Measurements from ENCODE around the gene NRP2.

DNA sequence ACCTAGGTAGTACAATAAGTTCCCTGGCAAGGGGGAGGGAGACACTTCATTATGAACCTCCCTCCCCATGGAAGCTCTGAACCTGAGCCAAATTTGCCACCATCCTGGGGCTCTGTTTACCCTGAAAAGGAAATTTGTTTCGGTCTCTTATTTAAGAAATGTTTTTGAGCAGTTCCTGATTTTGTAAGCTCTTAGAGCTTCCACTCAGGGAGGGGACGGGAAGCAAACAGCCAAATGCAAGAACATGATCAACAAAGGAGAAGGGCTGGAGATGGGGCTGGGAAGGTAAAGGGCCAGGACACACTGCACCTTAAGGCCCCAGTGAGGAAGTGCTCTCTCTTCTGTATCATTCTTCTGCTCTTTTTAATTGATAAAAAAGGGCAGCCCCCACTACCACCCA, 117.9 kb downstream of the NRP2 start:
- TF ChIP-seq, protein P1, sequence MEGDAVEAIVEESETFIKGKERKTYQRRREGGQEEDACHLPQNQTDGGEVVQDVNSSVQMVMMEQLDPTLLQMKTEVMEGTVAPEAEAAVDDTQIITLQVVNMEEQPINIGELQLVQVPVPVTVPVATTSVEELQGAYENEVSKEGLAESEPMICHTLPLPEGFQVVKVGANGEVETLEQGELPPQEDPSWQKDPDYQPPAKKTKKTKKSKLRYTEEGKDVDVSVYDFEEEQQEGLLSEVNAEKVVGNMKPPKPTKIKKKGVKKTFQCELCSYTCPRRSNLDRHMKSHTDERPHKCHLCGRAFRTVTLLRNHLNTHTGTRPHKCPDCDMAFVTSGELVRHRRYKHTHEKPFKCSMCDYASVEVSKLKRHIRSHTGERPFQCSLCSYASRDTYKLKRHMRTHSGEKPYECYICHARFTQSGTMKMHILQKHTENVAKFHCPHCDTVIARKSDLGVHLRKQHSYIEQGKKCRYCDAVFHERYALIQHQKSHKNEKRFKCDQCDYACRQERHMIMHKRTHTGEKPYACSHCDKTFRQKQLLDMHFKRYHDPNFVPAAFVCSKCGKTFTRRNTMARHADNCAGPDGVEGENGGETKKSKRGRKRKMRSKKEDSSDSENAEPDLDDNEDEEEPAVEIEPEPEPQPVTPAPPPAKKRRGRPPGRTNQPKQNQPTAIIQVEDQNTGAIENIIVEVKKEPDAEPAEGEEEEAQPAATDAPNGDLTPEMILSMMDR (IDR thresholded peaks at IDR 0.05): no peak
- TF ChIP-seq POLR2A (IDR thresholded peaks at IDR 0.05): no peak

All from upper lobe of left lung (tissue), 4 donors.